Neuronal stem cell (in vitro differentiated cells): ENCODE measurements around the gene FBXL15.

Experiments used
- DNase-seq: peaks from one replicate; pipeline ENCODE4 v3.0.0-alpha.2; 2013; ENCODE audit warnings: low spot score
- H2AFZ ChIP-seq: one replicate; pipeline ENCODE4 v1.6.1; 2013; ENCODE audit warnings: mild to moderate bottlenecking, low read length, inconsistent platforms
- H2AK5ac ChIP-seq: 2 replicates; pipeline ENCODE4 v1.6.1; 2013; ENCODE audit warnings: low read depth, mild to moderate bottlenecking, inconsistent platforms, low read length, moderate library complexity, mixed read lengths
- H2BK120ac ChIP-seq: 2 replicates; pipeline ENCODE4 v1.6.1; 2013; ENCODE audit warnings: low read depth, mild to moderate bottlenecking, inconsistent platforms, low read length, moderate library complexity, mixed read lengths
- H2BK12ac ChIP-seq: one replicate; pipeline ENCODE4 v1.6.1; 2013; ENCODE audit warnings: low read length, inconsistent platforms
- H2BK15ac ChIP-seq: 2 replicates; pipeline ENCODE4 v1.6.1; 2013; ENCODE audit warnings: mild to moderate bottlenecking, low read length, inconsistent platforms, mixed read lengths
- H2BK5ac ChIP-seq: one replicate; pipeline ENCODE4 v1.6.1; 2013; ENCODE audit warnings: inconsistent platforms, mild to moderate bottlenecking, low read length, moderate library complexity
- H3K14ac ChIP-seq: one replicate; pipeline ENCODE4 v1.6.1; 2013; ENCODE audit warnings: low read length, inconsistent platforms
- H3K18ac ChIP-seq: 2 replicates; pipeline ENCODE4 v1.6.1; 2013; ENCODE audit warnings: low read length, inconsistent platforms
- H3K23ac ChIP-seq: 2 replicates; pipeline ENCODE4 v1.6.1; 2013; ENCODE audit warnings: low read depth, mild to moderate bottlenecking, mixed read lengths, low read length, inconsistent platforms; ENCODE audit not compliant: poor library complexity
- H3K27ac ChIP-seq: replicated peaks from 3 replicates; pipeline ENCODE4 v1.5.1; 2013; ENCODE audit warnings: low read length, inconsistent platforms
- H3K27me3 ChIP-seq, 3 experiments: 2 replicates each; pipeline ENCODE4 v1.6.1; 2013; ENCODE audit warnings: low read length in 3 of 3, mild to moderate bottlenecking in 2 of 3, inconsistent platforms in 1 of 3, low read depth in 1 of 3, mixed read lengths in 1 of 3, moderate library complexity in 1 of 3; ENCODE audit not compliant: control insufficient read depth in 3 of 3, insufficient read depth in 3 of 3
- H3K36me3 ChIP-seq, 2 donors: replicated peaks in 1 of 2; 2 replicates each; pipeline ENCODE4 v1.6.1; 2013; ENCODE audit warnings: low read length in 2 of 2; ENCODE audit not compliant: control insufficient read depth in 2 of 2, insufficient read depth in 2 of 2
- H3K4ac ChIP-seq: 2 replicates; pipeline ENCODE4 v1.6.1; 2013; ENCODE audit warnings: inconsistent platforms, mild to moderate bottlenecking, low read length, moderate library complexity
- H3K4me1 ChIP-seq, 2 donors: 1 replicate in 1 of 2; 2 replicates in 1 of 2; pipeline ENCODE4 v1.6.1; 2013; ENCODE audit warnings: low read length in 2 of 2, low read depth in 1 of 2; ENCODE audit not compliant: control insufficient read depth in 2 of 2, insufficient read depth in 1 of 2
- H3K4me2 ChIP-seq: one replicate; pipeline ENCODE4 v1.6.1; 2013; ENCODE audit warnings: mild to moderate bottlenecking, low read length, inconsistent platforms; ENCODE audit not compliant: insufficient read depth, poor library complexity, severe bottlenecking
- H3K4me3 ChIP-seq, 2 donors: 2 replicates each; pipeline ENCODE4 v1.5.1; 2013; ENCODE audit warnings: low read length in 2 of 2, mild to moderate bottlenecking in 2 of 2, inconsistent platforms in 1 of 2, moderate library complexity in 1 of 2
- H3K79me1 ChIP-seq: one replicate; pipeline ENCODE4 v1.6.1; 2013; ENCODE audit warnings: low read depth, mild to moderate bottlenecking, inconsistent platforms, low read length, moderate library complexity
- H3K9ac ChIP-seq: one replicate; pipeline ENCODE4 v1.6.1; 2013; ENCODE audit warnings: mild to moderate bottlenecking, low read depth, low read length, inconsistent platforms; ENCODE audit not compliant: poor library complexity
- H3K9me3 ChIP-seq, 2 donors: replicated peaks in 1 of 2; 2 replicates each; pipeline versions ENCODE3 to v1.6.1; 2013; ENCODE audit warnings: low read length in 2 of 2, mild to moderate bottlenecking in 2 of 2, inconsistent platforms in 1 of 2, low read depth in 1 of 2, mixed read lengths in 1 of 2, moderate library complexity in 1 of 2; ENCODE audit not compliant: control insufficient read depth in 2 of 2, insufficient read depth in 1 of 2
- H4K8ac ChIP-seq: one replicate; pipeline ENCODE4 v1.6.1; 2013; ENCODE audit warnings: low read depth, mild to moderate bottlenecking, inconsistent platforms, low read length, moderate library complexity
- H4K91ac ChIP-seq: one replicate; pipeline ENCODE4 v1.6.1; 2013; ENCODE audit warnings: low read length, low read depth, mild to moderate bottlenecking, inconsistent platforms; ENCODE audit not compliant: poor library complexity
- WGBS, 2 donors: extraction: QIAGEN DNeasy Blood & Tissue Kit; methylation state at CpG; one replicate each; pipeline ENCODE4 v1.1.7; 2013; ENCODE audit warnings: missing lambda C conversion rate in 2 of 2, mixed read lengths in 1 of 2; ENCODE audit not compliant: insufficient read length in 2 of 2, insufficient replicate concordance in 1 of 2; ENCODE audit errors: extremely low coverage in 2 of 2; 5-methylcytosine and 5-hydroxymethylcytosine counted together

FBXL15 gene

GRCh38 chr10:102411341-102412255, 9.0 kb upstream of the FBXL15 start:
- H2AK5ac ChIP-seq = peak overlapping the region; percentile 77

GRCh38 chr10:102412293-102412692, 8.3 kb upstream of the FBXL15 start:
- peaks cover 0 to 17% of the 10 kb centered on the region in 2 donors for H3K36me3 ChIP-seq
- H3K4ac ChIP-seq = no peak overlapping the region
- H2BK12ac ChIP-seq = peak overlapping the region; percentile 0
- no peak overlapping the region for H3K27ac ChIP-seq
- H3K4me2 ChIP-seq = no peak overlapping the region
- no peaks in the 10 kb centered on the region for H3K79me1 ChIP-seq
- no CpG with 5 or more reads among the region's 10 CpGs for WGBS, 2 donors
- peak overlapping the region; percentile 20 for H3K23ac ChIP-seq
- H4K8ac ChIP-seq = no peak overlapping the region
- peaks cover 45 to 66% of the 10 kb centered on the region in 2 donors for H3K4me1 ChIP-seq
- peak overlapping the region; percentile 96 for H2BK15ac ChIP-seq
- peaks cover 0 to 9% of the 10 kb centered on the region in 2 donors for H3K9me3 ChIP-seq
- H2AFZ ChIP-seq = no peak overlapping the region
- H3K4me3 ChIP-seq = peak overlapping the region in 1 of 2 donors; percentile 7
- H3K27me3 ChIP-seq = peaks cover 0 to 42% (median 22%) of the 10 kb centered on the region in 3 experiments
- H3K18ac ChIP-seq = peak overlapping the region; percentile 57
- peak overlapping the region; percentile 97 for H2BK120ac ChIP-seq
- no peak overlapping the region for H3K14ac ChIP-seq
- H4K91ac ChIP-seq = no peak overlapping the region
- no peak overlapping the region for H3K9ac ChIP-seq
- H2AK5ac ChIP-seq = peak overlapping the region; percentile 76
- peak overlapping the region; percentile 1 for H2BK5ac ChIP-seq
- DNase-seq = no peak

More at GRCh38 chr10:102411341-102412255, 9.0 kb upstream of the FBXL15 start:
- Histone ChIP-seq H3K23ac (peak overlapping the region; percentile 82), H3K79me1 (no peaks in the 10 kb centered on the region), H4K8ac (no peak overlapping the region), H2BK5ac (peak overlapping the region; percentile 58), H2BK15ac (peak overlapping the region; percentile 78), H3K27me3 (peaks cover 0 to 44% (median 22%) of the 10 kb centered on the region in 3 experiments), H3K36me3 (peaks cover 0 to 17% of the 10 kb centered on the region in 2 donors), H3K14ac (peak overlapping the region; percentile 64), H3K18ac (peak overlapping the region; percentile 77), H2AFZ (no peak overlapping the region), H3K9ac (peak overlapping the region; percentile 60), H2BK12ac (peak overlapping the region; percentile 78), H3K4me1 (peaks cover 45 to 66% of the 10 kb centered on the region in 2 donors), H3K4me3 (peak overlapping the region in 1 of 2 donors; percentile 37), H3K4ac (peak overlapping the region; percentile 54), H2BK120ac (no peak overlapping the region), H3K4me2 (no peak overlapping the region), H3K9me3 (peaks cover 0 to 9% of the 10 kb centered on the region in 2 donors), H4K91ac (peak overlapping the region; percentile 41), H3K27ac (no peak overlapping the region)
- no peak for DNase-seq
- WGBS, 2 donors = no CpG with 5 or more reads among the region's 14 CpGs

GRCh38 chr10:102413053-102413705, 7.5 kb upstream of the FBXL15 start:
- H2BK5ac ChIP-seq = no peak overlapping the region
- no CpG with 5 or more reads among the region's 5 CpGs for WGBS, 2 donors
- H3K4me1 ChIP-seq = peaks cover 46 to 69% of the 10 kb centered on the region in 2 donors
- H3K9ac ChIP-seq = no peak overlapping the region
- H3K14ac ChIP-seq = no peak overlapping the region
- no peak overlapping the region for H3K23ac ChIP-seq
- no peak overlapping the region for H2BK120ac ChIP-seq
- H3K18ac ChIP-seq = no peak overlapping the region
- peak overlapping the region; percentile 2 for H3K4me2 ChIP-seq
- peaks cover 0 to 36% (median 14%) of the 10 kb centered on the region in 3 experiments for H3K27me3 ChIP-seq
- H4K91ac ChIP-seq = no peak overlapping the region
- no peak overlapping the region for H2BK15ac ChIP-seq
- no peak overlapping the region for H3K4ac ChIP-seq
- no peak overlapping the region for H4K8ac ChIP-seq
- H3K79me1 ChIP-seq = no peaks in the 10 kb centered on the region
- H3K27ac ChIP-seq = no peak overlapping the region
- H2BK12ac ChIP-seq = no peak overlapping the region
- peaks cover 0 to 6% of the 10 kb centered on the region in 2 donors for H3K9me3 ChIP-seq
- H3K4me3 ChIP-seq = no peak overlapping the region
- peaks cover 0 to 17% of the 10 kb centered on the region in 2 donors for H3K36me3 ChIP-seq
- no peak for DNase-seq
- no peak overlapping the region for H2AFZ ChIP-seq
- H2AK5ac ChIP-seq = peak overlapping the region; percentile 76
